GM23338 (cell line): ENCODE data around the gene MGAT3. TPM values are rescaled to one million over a fixed set of nuclear protein-coding genes. Genes with fewer than 3 reads are reported as not detected.

ENCODE experiments used
- ATAC-seq: fragments of 200-7000 bp; cut with Tn5 transposase; 3 replicates; pipeline ENCODE4 v1.9.1; 2020
- DNase-seq: peaks from one replicate; pipeline ENCODE4 v3.0.0-alpha.2; 2015; ENCODE audit warnings: low spot score
- H2AFZ ChIP-seq: fragments of 200-600 bp; sonication (generic); 2 replicates; pipeline ENCODE4 v1.8.0; 2016; ENCODE audit warnings: antibody characterized with exemption, mild to moderate bottlenecking, moderate library complexity
- H3F3A ChIP-seq: fragments of 200-600 bp; sonication (generic); replicated peaks from 2 replicates; pipeline ENCODE4 v1.8.0; 2017; ENCODE audit warnings: antibody characterized with exemption, mixed run types, low read depth
- H3K27ac ChIP-seq: fragments of 200-600 bp; sonication (generic); 2 replicates; pipeline ENCODE4 v1.6.1; 2016; ENCODE audit warnings: low read depth
- H3K27me3 ChIP-seq: fragments of 200-600 bp; sonication (generic); 2 replicates; pipeline ENCODE4 v1.8.0; 2016; ENCODE audit warnings: mild to moderate bottlenecking, mixed run types, moderate library complexity; ENCODE audit not compliant: insufficient read depth
- H3K36me3 ChIP-seq: fragments of 200-600 bp; sonication (generic); 2 replicates; pipeline ENCODE4 v1.8.0; 2016; ENCODE audit warnings: mild to moderate bottlenecking; ENCODE audit not compliant: insufficient read depth
- H3K4me1 ChIP-seq: fragments of 200-600 bp; sonication (generic); 2 replicates; pipeline ENCODE4 v1.8.0; 2016; ENCODE audit warnings: mild to moderate bottlenecking, moderate library complexity; ENCODE audit not compliant: insufficient read depth
- H3K4me2 ChIP-seq: fragments of 200-600 bp; sonication (generic); 2 replicates; pipeline ENCODE4 v1.7.1; 2017; ENCODE audit warnings: mixed run types
- H3K4me3 ChIP-seq: fragments of 200-600 bp; sonication (generic); 2 replicates; pipeline ENCODE4 v1.6.1; 2016; ENCODE audit warnings: mixed run types
- H3K79me2 ChIP-seq: fragments of 200-600 bp; sonication (generic); replicated peaks from 2 replicates; pipeline ENCODE4 v1.8.0; 2017; ENCODE audit warnings: mild to moderate bottlenecking; ENCODE audit not compliant: insufficient read depth
- H3K9me2 ChIP-seq: fragments of 200-600 bp; sonication (generic); 2 replicates; pipeline ENCODE4 v1.8.0; 2017; ENCODE audit not compliant: insufficient read depth
- H4K20me1 ChIP-seq: fragments of 200-600 bp; sonication (generic); replicated peaks from 2 replicates; pipeline ENCODE4 v1.8.0; 2017; ENCODE audit warnings: mild to moderate bottlenecking; ENCODE audit not compliant: insufficient read depth
- H3K27ac Mint-ChIP-seq: 2 replicates; pipeline ENCODE4 v1.8.0; 2020; ENCODE audit warnings: inconsistent platforms, mild to moderate bottlenecking, moderate library complexity, mixed read lengths
- H3K27me3 Mint-ChIP-seq: 3 replicates; pipeline ENCODE4 v1.8.0; 2022; ENCODE audit warnings: low read depth, mild to moderate bottlenecking, moderate library complexity, mixed read lengths, inconsistent platforms; ENCODE audit not compliant: insufficient read depth, poor library complexity
- H3K36me3 Mint-ChIP-seq: 3 replicates; pipeline ENCODE4 v1.8.0; 2021; ENCODE audit warnings: low read depth, mild to moderate bottlenecking, inconsistent platforms, moderate library complexity, mixed read lengths
- H3K4me1 Mint-ChIP-seq: 3 replicates; pipeline ENCODE4 v1.8.0; 2020; ENCODE audit warnings: mild to moderate bottlenecking, inconsistent platforms, mixed read lengths
- H3K4me3 Mint-ChIP-seq: 3 replicates; pipeline ENCODE4 v1.8.0; 2021; ENCODE audit warnings: moderate library complexity, mild to moderate bottlenecking, inconsistent platforms, mixed read lengths
- H3K9me3 Mint-ChIP-seq: 3 replicates; pipeline ENCODE4 v1.8.0; 2020; ENCODE audit warnings: moderate library complexity, mild to moderate bottlenecking, inconsistent platforms, mixed read lengths
- CREB1 ChIP-seq: fragments of 250-450 bp; sonication (Bioruptor Pico); IDR thresholded peaks from 2 replicates; pipeline ENCODE4 v1.5.0; 2020; ENCODE audit warnings: low read depth, mild to moderate bottlenecking, moderate library complexity
- CTCF ChIP-seq, 2 experiments: fragments of 200-600 bp in 1 of 2; sonication (generic) in 1 of 2; conservative IDR thresholded peaks; 2 replicates each; pipeline versions ENCODE4 v1.5.1 to v1.6.1; 2016 to 2017; ENCODE audit warnings: antibody characterized with exemption in 2 of 2, low read depth in 2 of 2, mild to moderate bottlenecking in 2 of 2, moderate library complexity in 1 of 2
- EZH2 ChIP-seq: fragments of 200-600 bp; sonication (generic); IDR thresholded peaks from one replicate; pipeline ENCODE4 v1.8.0; 2017; ENCODE audit warnings: antibody characterized with exemption, mild to moderate bottlenecking, low read depth; ENCODE audit not compliant: unreplicated experiment
- EZH2phosphoT487 ChIP-seq: fragments of 200-600 bp; sonication (generic); IDR thresholded peaks from one replicate; pipeline ENCODE4 v1.8.1; 2018; ENCODE audit warnings: antibody characterized with exemption; ENCODE audit not compliant: unreplicated experiment
- JUNB ChIP-seq: IDR thresholded peaks from one replicate; pipeline ENCODE4 v1.6.1; 2016; ENCODE audit warnings: antibody characterized with exemption; ENCODE audit not compliant: unreplicated experiment
- NANOG ChIP-seq: IDR thresholded peaks from 2 replicates; pipeline ENCODE4 v1.6.1; 2016; ENCODE audit warnings: antibody characterized with exemption, borderline replicate concordance
- POLR2AphosphoS5 ChIP-seq: IDR thresholded peaks from 2 replicates; pipeline ENCODE4 v1.6.1; 2016; ENCODE audit warnings: antibody characterized with exemption, low read depth
- STAT1 ChIP-seq: IDR thresholded peaks from one replicate; pipeline ENCODE4 v1.6.1; 2016; ENCODE audit warnings: antibody characterized with exemption; ENCODE audit not compliant: unreplicated experiment
- ZNF114 ChIP-seq: fragments of 250-450 bp; sonication (Bioruptor Pico); IDR thresholded peaks from 2 replicates; pipeline ENCODE4 v1.5.0; 2020; ENCODE audit warnings: mild to moderate bottlenecking, moderate library complexity
- ZNF331 ChIP-seq: fragments of 250-450 bp; sonication (Bioruptor Pico); IDR thresholded peaks from 2 replicates; pipeline ENCODE4 v1.5.0; 2020; ENCODE audit warnings: low read depth, mild to moderate bottlenecking, moderate library complexity
- ZNF462 ChIP-seq: fragments of 250-450 bp; sonication (Bioruptor Pico); IDR thresholded peaks from 2 replicates; pipeline ENCODE4 v1.5.0; 2020; ENCODE audit warnings: mild to moderate bottlenecking, moderate library complexity
- polyA plus RNA-seq: library from polyadenylated mRNA; unstranded; fragments of >200 nt; fragmentation: Nextera tagmentation; extraction: Ambion mirVana; gene quantifications from 2 replicates; pipeline ENCODE4 v1.2.1, GENCODE V29; 2016
- total RNA-seq: library from RNA; depleted of rRNA; stranded (reverse); fragments of >200 nt; shearing (Covaris generic); gene quantifications from 2 replicates; pipeline ENCODE4 v1.2.3, GENCODE V29; 2014
- TF ChIP-seq, protein P1 (sequence below): IDR thresholded peaks from 2 replicates; pipeline ENCODE4 v1.6.1; 2016; ENCODE audit warnings: antibody characterized with exemption
- TF ChIP-seq, protein P2 (sequence below): IDR thresholded peaks from one replicate; pipeline ENCODE4 v1.6.1; 2018; ENCODE audit warnings: antibody characterized with exemption; ENCODE audit not compliant: unreplicated experiment

MGAT3 gene
- total and polyA plus RNA-seq, 2 experiments from 2014 or later, result 1.7 to 10.2 TPM

DNA sequence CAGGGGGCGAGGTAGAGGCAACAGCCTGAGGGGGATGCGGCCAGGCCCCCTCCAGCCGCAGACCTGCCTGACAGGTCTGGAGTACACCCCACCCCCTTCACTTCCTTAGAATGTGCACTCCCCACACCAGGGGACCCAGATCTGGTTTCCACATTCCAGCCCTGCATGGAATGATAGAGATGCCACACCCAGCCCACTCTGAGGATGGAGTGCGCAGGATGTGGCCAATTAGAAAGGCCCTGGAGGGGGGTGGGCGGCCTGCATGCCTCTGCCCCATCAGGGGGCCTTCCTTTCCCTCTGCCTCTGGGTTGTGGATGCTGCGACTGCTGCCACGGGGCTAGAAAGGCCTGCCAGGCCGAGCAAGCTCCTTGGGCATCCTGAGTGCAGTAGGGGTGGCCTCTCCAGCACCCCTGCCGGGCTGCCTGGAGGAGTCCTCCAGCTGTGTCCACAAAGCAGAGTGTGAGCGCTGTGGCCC lies 28.2 kb upstream of the MGAT3 start:
- Histone ChIP-seq H3K9me2 (no peaks in the 10 kb centered on the region), H3K36me3 (peaks cover 4% of the 10 kb centered on the region; the same call in 1 of the 2 replicates), H4K20me1 (no peaks in the 10 kb centered on the region), H3K4me3 (0 out of 2 replicates have a peak overlapping the region, but pooled peaks have one; percentile 26), H3K27me3 (no peaks in the 10 kb centered on the region), H3K27ac (peak overlapping the region; percentile 84), H3K79me2 (no peaks in the 10 kb centered on the region), H3F3A (0 out of 2 replicates have a peak, but pooled peaks cover 6% of the 10 kb centered on the region), H2AFZ (no peak overlapping the region), H3K4me1 (peaks cover 21% of the 10 kb centered on the region), H3K4me2 (peak overlapping the region; percentile 73)
- DNase-seq (peak; percentile 98), ATAC-seq (peak; percentile 94)
- TF ChIP-seq NANOG (no peak), JUNB (no peak), EZH2 (no peak), CTCF (conservative IDR thresholded peaks at IDR 0.05; ENCODE audit: low read depth in 2 of 2) (no peak), ZNF114 (no peak), ZNF462 (no peak), ZNF331 (no peak), CREB1 (CRISPR knock-in tag) (peak; percentile 58; the same call in 1 of the 2 replicates), EZH2phosphoT487 (no peak), POLR2AphosphoS5 (peak; percentile 14; the same call in 1 of the 2 replicates), STAT1 (no peak)
- TF ChIP-seq, protein P1, sequence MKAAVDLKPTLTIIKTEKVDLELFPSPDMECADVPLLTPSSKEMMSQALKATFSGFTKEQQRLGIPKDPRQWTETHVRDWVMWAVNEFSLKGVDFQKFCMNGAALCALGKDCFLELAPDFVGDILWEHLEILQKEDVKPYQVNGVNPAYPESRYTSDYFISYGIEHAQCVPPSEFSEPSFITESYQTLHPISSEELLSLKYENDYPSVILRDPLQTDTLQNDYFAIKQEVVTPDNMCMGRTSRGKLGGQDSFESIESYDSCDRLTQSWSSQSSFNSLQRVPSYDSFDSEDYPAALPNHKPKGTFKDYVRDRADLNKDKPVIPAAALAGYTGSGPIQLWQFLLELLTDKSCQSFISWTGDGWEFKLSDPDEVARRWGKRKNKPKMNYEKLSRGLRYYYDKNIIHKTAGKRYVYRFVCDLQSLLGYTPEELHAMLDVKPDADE, result peak; percentile 69; the same call in 1 of the 2 replicates
- TF ChIP-seq, protein P2, sequence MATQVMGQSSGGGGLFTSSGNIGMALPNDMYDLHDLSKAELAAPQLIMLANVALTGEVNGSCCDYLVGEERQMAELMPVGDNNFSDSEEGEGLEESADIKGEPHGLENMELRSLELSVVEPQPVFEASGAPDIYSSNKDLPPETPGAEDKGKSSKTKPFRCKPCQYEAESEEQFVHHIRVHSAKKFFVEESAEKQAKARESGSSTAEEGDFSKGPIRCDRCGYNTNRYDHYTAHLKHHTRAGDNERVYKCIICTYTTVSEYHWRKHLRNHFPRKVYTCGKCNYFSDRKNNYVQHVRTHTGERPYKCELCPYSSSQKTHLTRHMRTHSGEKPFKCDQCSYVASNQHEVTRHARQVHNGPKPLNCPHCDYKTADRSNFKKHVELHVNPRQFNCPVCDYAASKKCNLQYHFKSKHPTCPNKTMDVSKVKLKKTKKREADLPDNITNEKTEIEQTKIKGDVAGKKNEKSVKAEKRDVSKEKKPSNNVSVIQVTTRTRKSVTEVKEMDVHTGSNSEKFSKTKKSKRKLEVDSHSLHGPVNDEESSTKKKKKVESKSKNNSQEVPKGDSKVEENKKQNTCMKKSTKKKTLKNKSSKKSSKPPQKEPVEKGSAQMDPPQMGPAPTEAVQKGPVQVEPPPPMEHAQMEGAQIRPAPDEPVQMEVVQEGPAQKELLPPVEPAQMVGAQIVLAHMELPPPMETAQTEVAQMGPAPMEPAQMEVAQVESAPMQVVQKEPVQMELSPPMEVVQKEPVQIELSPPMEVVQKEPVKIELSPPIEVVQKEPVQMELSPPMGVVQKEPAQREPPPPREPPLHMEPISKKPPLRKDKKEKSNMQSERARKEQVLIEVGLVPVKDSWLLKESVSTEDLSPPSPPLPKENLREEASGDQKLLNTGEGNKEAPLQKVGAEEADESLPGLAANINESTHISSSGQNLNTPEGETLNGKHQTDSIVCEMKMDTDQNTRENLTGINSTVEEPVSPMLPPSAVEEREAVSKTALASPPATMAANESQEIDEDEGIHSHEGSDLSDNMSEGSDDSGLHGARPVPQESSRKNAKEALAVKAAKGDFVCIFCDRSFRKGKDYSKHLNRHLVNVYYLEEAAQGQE, result no peak
- Mint-ChIP-seq H3K4me3 (peak overlapping the region; percentile 36; the same call in 1 of the 3 replicates), H3K9me3 (no peaks in the 10 kb centered on the region), H3K27me3 (peaks cover 7% of the 10 kb centered on the region), H3K36me3 (peaks cover 34% of the 10 kb centered on the region), H3K4me1 (peaks cover 38% of the 10 kb centered on the region), H3K27ac (peak overlapping the region; percentile 89)
